ENCODE results near the gene APOB. TPM values are rescaled to one million over a fixed set of nuclear protein-coding genes. Genes with fewer than 3 reads are reported as not detected.

APOB gene
- total and polyA plus RNA-seq, 10 of the 15 experiments (the other 5 are each of a cell fraction or from before 2014, with no cell fraction given), result 1.4 TPM; not detected in 9

- TF ChIP-seq BCL11A (IDR thresholded peaks at IDR 0.05; ENCODE audit: low read depth, low read length), result no peak
- TF ChIP-seq NRF1 (conservative IDR thresholded peaks at IDR 0.05; ENCODE audit: low read depth, low read length), result no peak
- TF ChIP-seq GATAD2B (conservative IDR thresholded peaks at IDR 0.05; ENCODE audit: low read depth), result no peak
- TF ChIP-seq KDM1A (IDR thresholded peaks at IDR 0.05; ENCODE audit: borderline replicate concordance), result no peak
- TF ChIP-seq JUND (IDR thresholded peaks at IDR 0.05; ENCODE audit: low read depth, low read length), result no peak
- TF ChIP-seq BCL3 (IDR thresholded peaks at IDR 0.05; ENCODE audit: borderline replicate concordance, insufficient read depth, low read depth, low read length, poor library complexity, severe bottlenecking), result no peak
- TF ChIP-seq PML (IDR thresholded peaks at IDR 0.05; ENCODE audit: low read length), result no peak
- no peak for TF ChIP-seq TCF3 (IDR thresholded peaks at IDR 0.05; ENCODE audit: borderline replicate concordance, insufficient read depth, low read depth, low read length)
- no peak for TF ChIP-seq GABPA (IDR thresholded peaks at IDR 0.05; ENCODE audit: low read depth)
- TF ChIP-seq BRCA1 (IDR thresholded peaks at IDR 0.05; ENCODE audit: low read depth, low read length), result no peak
- TF ChIP-seq PAX8 (IDR thresholded peaks at IDR 0.05), result no peak
- TF ChIP-seq BMI1 (IDR thresholded peaks at IDR 0.05; ENCODE audit: borderline replicate concordance), result no peak
- no peak for TF ChIP-seq CTCF (IDR thresholded peaks at IDR 0.05 in 2 of 3, conservative IDR thresholded peaks at IDR 0.05 in 1 of 3; ENCODE audit: control insufficient read depth in 2 of 3, extremely low read depth in 1 of 3, insufficient read depth in 1 of 3, low read depth in 3 of 3, low read length in 3 of 3)
- no peak for TF ChIP-seq EGR1 (IDR thresholded peaks at IDR 0.05; ENCODE audit: borderline replicate concordance in 1 of 2, low read depth in 2 of 2, low read length in 2 of 2)
- POLR2A ChIA-PET, result no interaction called here
- no peaks in the 10 kb centered on the region for H4K20me1 ChIP-seq (ENCODE audit: control insufficient read depth, insufficient read depth)
- RAD21 ChIA-PET (ENCODE audit: unreplicated experiment), result no interaction called here
- H3K9me3 ChIP-seq (replicated peaks; ENCODE audit: control insufficient read depth, insufficient read depth, low read length), result no peaks in the 10 kb centered on the region
- 12% methylated on average over 4 of the region's 4 CpGs for WGBS (ENCODE audit: insufficient coverage, insufficient replicate concordance, low lambda C conversion rate, missing lambda C conversion rate)
- BruUV-seq (replicated peaks), result no TSS peak
- FAIRE-seq (no peak), ATAC-seq (no peak), DNase-seq (ENCODE audit: low read depth, low spot score) (no peak)
- H3K27me3 ChIP-seq (replicated peaks in 1 of 2; ENCODE audit: control insufficient read depth in 2 of 2, insufficient read depth in 2 of 2, low read length in 1 of 2), result peaks cover 3% of the 10 kb centered on the region in 2 experiments; a peak in 2 of 4 replicates
- CTCF ChIA-PET, result no interaction called here
- H2AFZ ChIP-seq (ENCODE audit: control insufficient read depth, low read depth, low read length), result no peak overlapping the region
- H3K36me3 ChIP-seq (ENCODE audit: control insufficient read depth in 2 of 2, insufficient read depth in 2 of 2, low read length in 1 of 2), result no peaks in the 10 kb centered on the region
- no peak overlapping the region for H3K4me3 ChIP-seq
- H3K4me2 ChIP-seq (ENCODE audit: control insufficient read depth, insufficient read depth), result no peak overlapping the region
- no peak overlapping the region for H3K27ac ChIP-seq (ENCODE audit: control insufficient read depth, insufficient read depth)
- H3K9ac ChIP-seq (ENCODE audit: control insufficient read depth, insufficient read depth, low read length), result no peak overlapping the region
- no peaks in the 10 kb centered on the region; the same call in 1 of the 2 replicates for H3K4me1 ChIP-seq (ENCODE audit: control insufficient read depth, insufficient read depth, low read length)
- SMC1A ChIA-PET (ENCODE audit: uncharacterized antibody, unreplicated experiment), result no interaction called here
- intact Hi-C loops (cut with micrococcal nuclease; ENCODE audit: unreplicated experiment), result no loop called here
- no peaks in the 10 kb centered on the region for H3K79me2 ChIP-seq (ENCODE audit: control insufficient read depth, insufficient read depth, low read length)
- in situ Hi-C loops (cut with MboI), result no loop called here
Measured at GRCh38 chr2:20988905-20989304, 55.0 kb downstream of the APOB start.
